Measurements from ENCODE around the gene TUBGCP3.
"Not testable (repeated sequence)": the region's sequence is repeated elsewhere in the genome, so short reads cannot be mapped to it uniquely, and the experiment has no call there.

The TUBGCP3 gene

DNA sequence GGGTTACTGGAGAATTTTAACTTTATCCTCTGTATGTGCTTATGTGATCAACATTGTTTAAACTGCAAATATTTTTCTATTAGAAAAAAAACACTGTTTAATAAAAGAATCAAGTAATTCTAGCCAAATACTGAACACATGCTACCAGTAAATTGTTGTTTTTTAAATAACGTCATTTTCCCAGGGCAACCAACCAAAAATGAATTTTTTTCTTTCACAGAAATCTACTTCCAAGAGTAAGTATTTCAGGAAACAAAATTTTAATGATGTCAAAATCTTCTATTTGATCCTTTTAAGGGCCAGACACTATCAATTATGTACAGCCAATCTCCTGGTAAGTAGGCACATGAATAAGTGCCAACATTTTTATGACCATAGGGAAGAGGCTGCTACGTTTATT lies 57.1 kb downstream of the TUBGCP3 start:
- DNase-seq (ENCODE audit: low spot score) = no peak

- DNase-seq (ENCODE audit: low spot score) = no peak
Measured at GRCh38 chr13:112529216-112529615, 58.7 kb downstream of the TUBGCP3 start.

GRCh38 chr13:112526146-112526853 lies 61.7 kb downstream of the TUBGCP3 start:
- no peak for DNase-seq (ENCODE audit: low spot score)

GRCh38 chr13:112525356-112525945 lies 62.5 kb downstream of the TUBGCP3 start:
- no peak for DNase-seq (ENCODE audit: low spot score)

GRCh38 chr13:112522578-112522977 lies 65.4 kb downstream of the TUBGCP3 start:
- DNase-seq (ENCODE audit: low spot score) = no peak

DNA sequence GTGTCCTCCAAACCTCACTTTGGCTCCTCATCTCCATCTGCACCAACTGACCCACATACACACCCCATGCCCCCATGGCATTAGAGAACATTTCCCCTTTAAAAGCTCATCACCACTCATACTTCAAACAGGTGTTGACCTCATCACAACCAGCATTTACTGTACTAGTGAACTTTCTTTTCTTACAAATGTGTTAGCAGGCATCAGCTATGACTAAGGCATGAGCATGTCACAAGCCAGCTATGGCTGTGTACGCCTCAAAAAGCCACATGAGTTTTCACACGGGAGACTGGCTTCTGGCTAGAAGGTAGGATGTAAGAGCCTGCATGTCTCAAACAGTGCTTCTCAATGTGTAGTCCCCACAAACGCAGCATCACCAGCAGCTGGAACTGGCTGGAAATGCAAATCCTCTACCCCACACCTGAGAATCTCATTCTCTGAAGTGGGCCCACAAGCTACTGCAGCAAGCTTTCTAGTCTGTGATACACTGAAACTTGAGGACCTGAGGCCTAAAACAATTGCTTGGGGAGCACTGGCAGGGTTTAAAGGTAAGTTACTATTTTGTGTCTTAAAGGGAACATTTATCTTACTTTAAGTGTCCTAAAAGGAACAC lies 66.8 kb downstream of the TUBGCP3 start:
- no peak for DNase-seq (ENCODE audit: low spot score)

DNA sequence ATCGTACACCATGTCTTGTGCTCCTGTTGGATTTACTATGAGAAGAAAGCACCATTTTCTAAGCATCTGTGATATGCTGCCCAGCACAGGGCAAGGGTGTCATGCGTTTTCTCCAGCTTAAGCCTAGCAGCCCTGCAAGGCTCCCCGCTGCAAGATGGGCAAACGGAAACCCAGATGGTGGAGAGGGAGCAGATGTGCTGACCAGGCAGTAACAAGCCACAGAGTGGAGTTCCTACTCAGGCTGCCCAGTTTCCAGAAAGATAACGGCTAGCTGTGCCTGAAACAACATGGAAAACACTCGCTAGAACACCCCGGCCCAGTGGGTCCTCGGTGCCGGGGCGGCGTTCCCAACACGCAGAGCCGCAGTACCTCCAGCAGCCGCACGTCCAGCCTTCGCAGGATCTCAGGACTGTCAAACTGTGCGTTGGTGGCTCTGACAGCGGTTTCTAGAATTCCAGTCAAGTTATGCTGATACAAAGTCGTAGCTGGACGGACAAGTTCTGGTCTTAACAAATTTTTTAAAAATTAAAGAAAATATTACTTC lies 68.4 kb downstream of the TUBGCP3 start:
- no peak for DNase-seq (ENCODE audit: low spot score)

DNA sequence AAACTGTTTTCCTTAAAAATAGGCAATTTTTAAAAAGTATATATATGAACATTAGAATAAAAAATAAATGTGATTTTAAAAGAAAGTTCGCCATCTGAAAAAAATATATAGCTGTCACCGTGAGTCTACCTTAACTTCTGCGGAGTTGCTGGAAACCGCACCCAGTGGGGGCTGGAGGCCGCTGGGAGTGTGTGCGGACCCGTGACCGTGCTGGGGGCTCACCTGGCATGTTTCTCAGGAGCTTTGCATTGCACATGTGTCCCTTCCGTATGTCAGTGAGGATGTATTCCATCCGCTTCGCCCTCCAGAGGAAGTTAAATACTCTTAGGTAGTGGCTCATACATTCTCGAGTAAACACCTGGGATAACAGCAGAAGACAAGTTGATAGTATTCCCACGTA lies 71.7 kb downstream of the TUBGCP3 start:
- DNase-seq (ENCODE audit: low spot score) = no peak

- no peak for DNase-seq (ENCODE audit: low spot score)
Measured at GRCh38 chr13:112513761-112514160, 74.2 kb downstream of the TUBGCP3 start.

DNA sequence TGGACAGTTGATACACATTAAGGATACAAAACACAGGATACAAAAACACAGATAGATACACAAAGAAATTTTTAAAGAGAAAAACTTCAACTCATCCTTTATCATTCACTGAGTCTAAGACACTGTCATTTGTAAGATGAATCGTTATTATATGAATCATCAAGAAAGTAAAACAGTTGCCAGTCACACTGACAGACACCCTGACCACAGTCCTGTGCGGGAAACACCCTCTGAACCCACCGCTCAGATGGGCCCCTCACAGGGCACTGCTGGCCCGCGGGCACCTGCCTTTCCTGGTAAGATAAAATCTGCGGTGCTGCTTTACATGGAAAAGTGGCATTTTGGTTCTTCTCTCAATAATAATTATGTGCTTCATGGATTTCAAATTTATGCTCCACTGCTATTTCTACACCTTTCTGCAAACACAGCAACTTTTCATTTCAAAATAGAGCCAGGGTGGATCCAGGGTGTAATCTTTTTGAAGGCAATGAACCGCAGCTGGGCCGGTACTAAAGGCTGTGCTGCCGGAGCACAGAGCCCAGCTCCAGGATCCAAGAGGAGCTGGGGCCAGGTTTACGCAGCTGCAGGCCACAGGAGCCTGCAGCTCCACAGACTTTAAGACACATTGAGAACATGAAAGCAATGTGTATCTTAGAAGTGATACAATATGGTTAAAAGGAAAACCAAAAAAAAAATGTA lies 76.8 kb downstream of the TUBGCP3 start:
- DNase-seq (ENCODE audit: low spot score) = no peak

- peak; percentile 42 for DNase-seq (ENCODE audit: low spot score)
Measured at GRCh38 chr13:112510002-112510780, 77.8 kb downstream of the TUBGCP3 start.

GRCh38 chr13:112509190-112509589 lies 78.8 kb downstream of the TUBGCP3 start:
- DNase-seq (ENCODE audit: low spot score) = no peak

DNA sequence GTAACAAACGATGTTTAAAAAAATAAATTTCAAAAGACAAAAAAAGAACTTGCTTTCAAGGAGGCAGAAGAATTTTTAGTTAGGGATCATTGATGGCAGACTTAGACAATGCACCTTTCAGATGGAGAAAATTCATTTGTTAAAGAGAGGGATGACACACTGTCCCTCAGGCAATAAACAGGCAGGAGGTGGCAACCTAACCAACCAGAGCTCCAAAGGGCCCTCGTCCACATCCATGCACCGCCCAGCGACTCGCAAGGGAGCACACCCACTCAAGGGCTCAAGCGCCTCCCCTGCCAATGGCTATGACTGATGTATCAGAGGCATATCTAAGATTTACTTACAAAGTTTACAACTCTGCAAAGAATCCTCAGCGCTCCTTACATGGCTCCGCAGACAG lies 81.9 kb downstream of the TUBGCP3 start:
- DNase-seq (ENCODE audit: low spot score) = no peak

- no peak for DNase-seq (ENCODE audit: low spot score)
Measured at GRCh38 chr13:112496166-112496565, 91.8 kb downstream of the TUBGCP3 start.

GRCh38 chr13:112495465-112495864 lies 92.5 kb downstream of the TUBGCP3 start:
- DNase-seq (ENCODE audit: low spot score) = no peak

DNA sequence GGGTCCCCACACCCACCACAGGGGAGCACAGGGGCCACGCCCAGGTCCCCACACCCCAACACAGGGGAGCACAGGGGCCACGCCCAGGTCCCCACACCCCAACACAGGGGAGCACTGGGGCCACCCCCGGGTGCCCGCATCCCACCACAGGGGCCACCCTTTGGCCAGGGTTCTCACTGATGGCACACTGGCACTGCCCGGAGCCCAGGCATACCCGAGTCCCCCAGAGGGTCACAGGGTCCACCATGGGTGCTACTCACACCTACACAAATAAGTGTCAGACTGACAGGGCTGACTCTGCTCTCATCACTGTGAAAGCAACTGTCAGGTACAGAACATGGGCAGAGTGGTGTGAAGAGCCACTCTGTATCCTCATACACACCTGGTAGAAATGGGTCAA lies 98.8 kb downstream of the TUBGCP3 start:
- DNase-seq (ENCODE audit: low spot score) = no peak

GRCh38 chr13:112488343-112489050 lies 99.5 kb downstream of the TUBGCP3 start:
- not testable (repeated sequence) for DNase-seq (ENCODE audit: low spot score)

GRCh38 chr13:112487127-112487517 lies 100.8 kb downstream of the TUBGCP3 start:
- DNase-seq (ENCODE audit: low spot score) = no peak

- no peak for DNase-seq (ENCODE audit: low spot score)
Measured at GRCh38 chr13:112486386-112487126, 101.4 kb downstream of the TUBGCP3 start.

GRCh38 chr13:112485814-112486213 lies 102.1 kb downstream of the TUBGCP3 start:
- not testable (repeated sequence) for DNase-seq (ENCODE audit: low spot score)
